HUDEP-2 (cell line): Measurements from ENCODE around the gene REEP2.
"Not testable (repeated sequence)": the region's sequence is repeated elsewhere in the genome, so short reads cannot be mapped to it uniquely, and the experiment has no call there.

Experiments
- DNase-seq, 76 experiments: peaks; one replicate each; lab custom pipeline; 2025; ENCODE audit not compliant: unreplicated experiment in 76 of 76; lab: John Stamatoyannopoulos, UW

Gene REEP2, protein sequence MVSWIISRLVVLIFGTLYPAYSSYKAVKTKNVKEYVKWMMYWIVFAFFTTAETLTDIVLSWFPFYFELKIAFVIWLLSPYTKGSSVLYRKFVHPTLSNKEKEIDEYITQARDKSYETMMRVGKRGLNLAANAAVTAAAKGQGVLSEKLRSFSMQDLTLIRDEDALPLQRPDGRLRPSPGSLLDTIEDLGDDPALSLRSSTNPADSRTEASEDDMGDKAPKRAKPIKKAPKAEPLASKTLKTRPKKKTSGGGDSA

GRCh38 chr5:138438724-138439476, at the start of gene REEP2:
TSS of gene REEP2 (plus strand) at chr5:138439057. CDS start at chr5:138439209, 152 bp downstream.
- peak in 20 of 76 experiments; percentile 6 to 42 (median 26) for DNase-seq

- DNase-seq: no peak
Observed at GRCh38 chr5:138389332-138389731, 49.5 kb upstream of the REEP2 start.

- DNase-seq: not testable (repeated sequence)
Observed at GRCh38 chr5:138389911-138390310, 48.9 kb upstream of the REEP2 start.

GRCh38 chr5:138391859-138392386, 46.9 kb upstream of the REEP2 start:
- DNase-seq: no peak

GRCh38 chr5:138402640-138403039, 36.2 kb upstream of the REEP2 start:
- DNase-seq: no peak

DNA sequence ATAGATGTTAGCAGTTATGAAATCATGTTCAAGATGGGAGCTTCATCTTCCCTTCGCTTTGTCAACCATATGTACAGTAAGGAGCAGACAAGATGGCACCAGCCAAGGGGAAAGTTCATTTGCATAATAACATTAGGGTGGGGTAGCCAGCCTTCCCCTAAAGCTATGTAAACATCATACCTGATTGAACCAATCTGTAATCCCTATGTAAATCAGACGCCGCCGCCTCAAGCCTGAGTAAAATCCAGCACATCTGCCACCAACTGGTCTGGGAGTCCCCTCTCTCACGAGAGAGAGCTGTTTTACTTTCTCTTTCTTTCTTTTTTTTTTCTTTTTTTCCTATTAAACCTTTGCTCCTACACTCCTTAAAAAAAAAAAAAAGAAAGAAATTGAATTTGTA, 30.8 kb upstream of the REEP2 start:
- DNase-seq: no peak

- DNase-seq: peak in 60 of 76 experiments; percentile 2 to 69 (median 32)
Observed at GRCh38 chr5:138410996-138411640, 27.7 kb upstream of the REEP2 start.

GRCh38 chr5:138418444-138418843, 20.4 kb upstream of the REEP2 start:
- DNase-seq: no peak

DNA sequence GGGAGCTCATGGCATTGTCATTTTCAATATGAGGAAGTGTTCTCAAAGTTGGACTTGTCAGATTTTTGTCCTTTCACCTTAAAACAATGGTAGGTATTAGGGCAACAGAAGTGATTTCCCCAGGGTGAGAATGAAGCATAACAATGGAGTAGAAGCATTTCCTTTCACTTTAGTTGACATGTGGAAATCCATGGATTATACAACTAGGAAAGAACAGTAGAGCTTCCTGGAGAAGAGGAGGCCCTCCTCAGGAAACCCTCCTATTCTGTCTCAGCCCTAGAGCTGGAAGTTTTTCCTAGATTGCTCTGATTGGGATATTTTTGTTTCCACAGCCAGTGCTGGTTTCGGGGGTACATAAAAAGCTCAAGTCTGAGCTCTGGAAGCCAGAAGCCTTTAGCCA, 13.8 kb upstream of the REEP2 start:
- no peak for DNase-seq

- no peak for DNase-seq
Observed at GRCh38 chr5:138435943-138436342, 2.9 kb upstream of the REEP2 start.

DNA sequence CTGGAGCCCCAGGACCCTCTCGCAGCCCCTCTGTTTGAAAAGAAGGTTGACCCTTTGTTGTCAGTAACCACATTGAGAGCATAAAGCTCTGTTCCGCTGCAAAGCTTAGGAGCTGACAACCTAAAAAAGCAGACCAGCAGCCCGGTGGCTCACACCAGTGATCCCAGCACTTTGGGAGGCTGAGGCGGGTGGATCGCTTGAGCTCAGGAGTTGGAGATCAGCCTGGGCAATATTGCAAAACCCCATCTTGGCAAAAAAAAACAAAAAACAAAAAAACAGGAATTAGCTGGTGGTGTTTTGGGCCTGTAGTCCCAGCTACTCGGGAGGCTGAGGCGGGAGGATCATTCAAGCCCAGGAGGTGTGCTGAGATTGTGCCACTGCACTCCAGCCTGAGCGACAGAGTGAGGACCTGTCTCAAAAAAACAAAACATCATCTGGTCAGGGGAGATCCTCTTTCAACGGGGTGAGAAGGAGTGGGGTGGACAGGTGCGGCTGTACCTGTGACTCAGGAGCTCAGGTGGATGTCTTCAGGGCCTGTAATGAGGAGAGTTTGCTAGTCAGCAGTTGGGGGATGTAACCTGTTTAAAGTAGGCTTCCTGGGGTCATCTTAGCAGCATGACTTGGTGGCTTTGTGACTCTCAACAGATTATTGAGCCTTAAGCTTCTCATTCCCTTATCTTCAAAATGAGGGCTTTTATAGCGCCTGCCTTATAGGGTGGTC, 694 bp upstream of the REEP2 start:
- no peak for DNase-seq

- no peak for DNase-seq
Observed at GRCh38 chr5:138439477-138440158, 761 bp downstream of the REEP2 start.

DNA sequence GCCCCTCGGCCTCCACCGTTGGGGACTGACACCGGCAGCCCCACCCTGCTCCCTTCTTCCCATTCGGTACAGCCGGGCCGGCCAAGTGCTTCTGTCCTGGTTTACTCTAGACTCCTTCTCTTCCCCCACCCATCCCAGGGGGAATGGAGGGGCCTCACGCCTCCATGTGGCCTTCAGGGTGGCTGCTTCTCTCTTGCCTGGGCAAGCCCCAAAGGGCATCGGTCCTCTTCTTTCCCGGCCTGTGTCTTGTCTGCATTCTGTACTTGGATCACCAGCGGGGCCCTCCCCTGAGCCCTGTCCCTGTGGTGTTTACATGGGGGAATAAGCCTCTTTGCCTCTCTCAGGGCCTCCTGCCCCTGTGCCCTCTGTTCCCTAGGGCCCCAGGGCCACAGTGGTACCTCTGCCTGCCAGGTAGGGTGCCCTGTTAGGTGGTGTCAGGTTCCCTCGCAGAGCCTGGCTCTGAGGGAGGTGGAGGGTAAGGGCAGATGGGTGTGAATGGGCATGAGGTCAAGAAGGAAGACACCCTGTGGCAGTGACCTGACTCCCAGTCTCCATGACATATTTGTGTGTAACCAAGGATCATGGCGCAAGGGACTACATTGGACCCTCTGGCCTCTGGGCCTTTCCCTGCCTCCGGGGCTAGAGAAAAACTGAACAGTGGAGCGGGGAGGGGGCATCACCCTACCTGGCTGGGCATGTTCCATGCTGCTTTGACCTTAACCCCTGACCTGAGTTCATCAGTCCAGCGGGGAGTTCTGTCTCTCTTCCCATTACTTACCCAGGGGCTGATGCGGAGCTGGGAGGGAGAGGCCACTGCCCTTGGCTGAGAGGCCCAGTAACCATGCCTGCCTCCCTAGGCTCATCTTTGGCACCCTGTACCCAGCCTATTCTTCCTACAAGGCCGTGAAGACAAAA, 1.6 kb downstream of the REEP2 start:
- DNase-seq: no peak

GRCh38 chr5:138441221-138441620, 2.4 kb downstream of the REEP2 start:
- DNase-seq: no peak

GRCh38 chr5:138444078-138444773, 5.4 kb downstream of the REEP2 start:
- no peak for DNase-seq

DNA sequence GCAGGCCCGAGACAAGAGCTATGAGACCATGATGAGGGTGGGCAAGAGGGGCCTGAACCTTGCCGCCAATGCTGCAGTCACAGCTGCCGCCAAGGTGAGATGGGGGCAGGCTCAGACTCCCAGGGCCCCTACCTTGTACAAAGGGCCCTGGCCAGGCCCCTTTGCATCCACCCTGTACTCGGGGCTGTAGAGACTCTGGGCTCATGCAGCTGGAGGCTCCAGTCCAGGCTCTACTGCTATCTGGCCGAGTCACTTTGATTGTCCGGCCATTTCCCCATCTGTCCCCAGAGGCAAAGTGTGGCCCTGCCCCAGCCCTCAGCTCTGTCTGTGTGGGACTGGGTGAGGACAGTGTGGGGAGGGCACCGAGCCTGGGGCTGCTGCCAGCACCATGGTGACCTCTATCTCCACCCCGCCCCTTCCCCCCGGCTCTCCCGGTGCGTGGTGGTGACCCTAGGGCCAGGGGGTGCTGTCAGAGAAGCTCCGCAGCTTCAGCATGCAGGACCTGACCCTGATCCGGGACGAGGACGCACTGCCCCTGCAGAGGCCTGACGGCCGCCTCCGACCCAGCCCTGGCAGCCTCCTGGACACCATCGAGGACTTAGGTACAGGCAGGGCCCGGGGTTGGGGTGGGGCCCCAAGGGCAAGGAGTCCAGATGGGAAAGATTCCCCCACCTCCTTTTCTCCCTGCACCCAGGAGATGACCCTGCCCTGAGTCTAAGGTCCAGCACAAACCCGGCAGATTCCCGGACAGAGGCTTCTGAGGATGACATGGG, 6.1 kb downstream of the REEP2 start:
- no peak for DNase-seq

- DNase-seq: peak in 3 of 76 experiments; percentile 19 to 25 (median 19)
Observed at GRCh38 chr5:138445547-138446271, 6.9 kb downstream of the REEP2 start.
